CD8-positive, alpha-beta memory T cell (primary cell): ENCODE results near the gene C22orf31. TPM values are rescaled to one million over a fixed set of nuclear protein-coding genes. Genes with fewer than 3 reads are reported as not detected.

Source experiments
- CTCF ChIA-PET: fragments of 350-600 bp; sonication (Branson Sonifier 250); formaldehyde crosslinking; loops from one replicate; lab custom pipeline; 2021; ENCODE audit warnings: antibody characterized with exemption; lab: Charles Lee
- POLR2A ChIA-PET: fragments of 350-600 bp; sonication (Branson Sonifier 250); formaldehyde crosslinking; loops from one replicate; lab custom pipeline; 2021; ENCODE audit warnings: antibody characterized with exemption; lab: Charles Lee
- DNase-seq, 5 donors: peaks; one replicate each; pipeline versions ENCODE4 v3.0.0 to v3.0.0-alpha.2; 2020 to 2022; ENCODE audit warnings: mixed read lengths in 1 of 5
- H3K27ac ChIP-seq: one replicate; pipeline ENCODE4 v1.7.0; 2013; ENCODE audit warnings: low read depth, mild to moderate bottlenecking, low read length, moderate library complexity
- H3K27me3 ChIP-seq: 2 replicates; pipeline ENCODE4 v1.7.0; 2013; ENCODE audit warnings: low read length, mild to moderate bottlenecking; ENCODE audit not compliant: insufficient read depth, poor library complexity, severe bottlenecking
- H3K36me3 ChIP-seq: 2 replicates; pipeline ENCODE4 v1.7.0; 2013; ENCODE audit warnings: mild to moderate bottlenecking, low read length, moderate library complexity; ENCODE audit not compliant: insufficient read depth
- H3K4me1 ChIP-seq: 2 replicates; pipeline ENCODE4 v1.7.0; 2013; ENCODE audit warnings: mild to moderate bottlenecking, low read length, moderate library complexity; ENCODE audit not compliant: insufficient read depth
- H3K4me3 ChIP-seq: 2 replicates; pipeline ENCODE4 v1.7.0; 2013; ENCODE audit warnings: mild to moderate bottlenecking, low read length
- H3K9me3 ChIP-seq: 2 replicates; pipeline ENCODE4 v1.7.0; 2013; ENCODE audit warnings: mild to moderate bottlenecking, low read length
- H3K27ac Mint-ChIP-seq, 8 donors: one replicate each; pipeline ENCODE4 v1.8.0; 2020 to 2021; ENCODE audit warnings: mixed read lengths in 8 of 8, mild to moderate bottlenecking in 6 of 8, inconsistent platforms in 3 of 8, moderate library complexity in 3 of 8
- H3K27me3 Mint-ChIP-seq, 2 donors: one replicate each; pipeline ENCODE4 v1.8.0; 2020 to 2021; ENCODE audit warnings: mixed read lengths in 2 of 2, mild to moderate bottlenecking in 1 of 2, moderate library complexity in 1 of 2
- H3K36me3 Mint-ChIP-seq, 3 donors: one replicate each; pipeline ENCODE4 v1.8.0; 2020 to 2021; ENCODE audit warnings: mixed read lengths in 3 of 3, inconsistent platforms in 1 of 3, mild to moderate bottlenecking in 1 of 3
- H3K4me1 Mint-ChIP-seq, 3 donors: one replicate each; pipeline ENCODE4 v1.8.0; 2020 to 2021; ENCODE audit warnings: mixed read lengths in 3 of 3, inconsistent platforms in 1 of 3, mild to moderate bottlenecking in 1 of 3
- H3K4me3 Mint-ChIP-seq, 7 donors: one replicate each; pipeline ENCODE4 v1.8.0; 2020 to 2021; ENCODE audit warnings: mixed read lengths in 7 of 7, mild to moderate bottlenecking in 6 of 7, moderate library complexity in 4 of 7, inconsistent platforms in 2 of 7
- H3K9me3 Mint-ChIP-seq, 5 donors: one replicate each; pipeline ENCODE4 v1.8.0; 2020 to 2022; ENCODE audit warnings: mixed read lengths in 5 of 5, mild to moderate bottlenecking in 3 of 5, moderate library complexity in 2 of 5, inconsistent platforms in 1 of 5
- polyA plus RNA-seq: library from polyadenylated mRNA; unstranded; fragments of 300-500 nt; fragmentation: Illumina TruSeq; gene quantifications from one replicate; pipeline ENCODE4 v1.2.3, GENCODE V29; 2021
- total RNA-seq, 2 experiments: library from RNA; stranded (reverse); gene quantifications; one replicate each; pipeline ENCODE4 v1.2.3, GENCODE V29; 2021

C22orf31 gene
- total and polyA plus RNA-seq, 3 experiments from 2014 or later: not detected

- peaks cover 0 to 2% (median 0%) of the 10 kb centered on the region in 5 donors for H3K9me3 Mint-ChIP-seq
- peaks cover 0 to 11% (median 8%) of the 10 kb centered on the region in 3 donors for H3K4me1 Mint-ChIP-seq
- peaks cover 5 to 27% of the 10 kb centered on the region in 2 donors for H3K27me3 Mint-ChIP-seq
- H3K36me3 ChIP-seq: no peaks in the 10 kb centered on the region
- H3K4me1 ChIP-seq: peaks cover 6% of the 10 kb centered on the region
- ChIA-PET POLR2A (no interaction called here), CTCF (no interaction called here)
- no peaks in the 10 kb centered on the region for H3K9me3 ChIP-seq
- H3K36me3 Mint-ChIP-seq: peaks cover 0 to 3% (median 0%) of the 10 kb centered on the region in 3 donors
- no peaks in the 10 kb centered on the region for H3K27me3 ChIP-seq
- no peak overlapping the region for H3K4me3 Mint-ChIP-seq
- H3K4me3 ChIP-seq: no peak overlapping the region
- no peak overlapping the region for H3K27ac ChIP-seq
- no peak for DNase-seq
- H3K27ac Mint-ChIP-seq: no peak overlapping the region
Measured at GRCh38 chr22:29012952-29013351, 48.7 kb downstream of the C22orf31 start.

- POLR2A ChIA-PET: no interaction called here
- Mint-ChIP-seq H3K9me3 (no peaks in the 10 kb centered on the region), H3K4me1 (peaks cover 0 to 11% (median 8%) of the 10 kb centered on the region in 3 donors), H3K4me3 (no peak overlapping the region), H3K27me3 (peaks cover 5 to 29% of the 10 kb centered on the region in 2 donors), H3K27ac (no peak overlapping the region), H3K36me3 (peaks cover 0 to 3% (median 0%) of the 10 kb centered on the region in 3 donors)
- CTCF ChIA-PET: no interaction called here
- H3K9me3 ChIP-seq: no peaks in the 10 kb centered on the region
- no peak for DNase-seq
- H3K27me3 ChIP-seq: no peaks in the 10 kb centered on the region
- no peak overlapping the region for H3K27ac ChIP-seq
- no peak overlapping the region for H3K4me3 ChIP-seq
- H3K36me3 ChIP-seq: no peaks in the 10 kb centered on the region
- H3K4me1 ChIP-seq: peaks cover 6% of the 10 kb centered on the region
Measured at GRCh38 chr22:29012101-29012433, 49.6 kb downstream of the C22orf31 start.

- peaks cover 6 to 35% of the 10 kb centered on the region in 2 donors for H3K27me3 Mint-ChIP-seq
Measured at GRCh38 chr22:29011240-29012100, 50.2 kb downstream of the C22orf31 start.

GRCh38 chr22:29009148-29009547 is 52.5 kb downstream of the C22orf31 start:
- H3K9me3 Mint-ChIP-seq: no peaks in the 10 kb centered on the region
- no peak overlapping the region for H3K4me3 ChIP-seq
- H3K4me1 ChIP-seq: no peaks in the 10 kb centered on the region
- ChIA-PET POLR2A (no interaction called here), CTCF (no interaction called here)
- peaks cover 0 to 3% (median 0%) of the 10 kb centered on the region in 3 donors for H3K36me3 Mint-ChIP-seq
- peaks cover 12 to 46% of the 10 kb centered on the region in 2 donors for H3K27me3 Mint-ChIP-seq
- no peak for DNase-seq
- no peak overlapping the region for H3K27ac ChIP-seq
- no peak overlapping the region for H3K27ac Mint-ChIP-seq
- H3K36me3 ChIP-seq: no peaks in the 10 kb centered on the region
- H3K9me3 ChIP-seq: no peaks in the 10 kb centered on the region
- no peaks in the 10 kb centered on the region for H3K4me1 Mint-ChIP-seq
- H3K27me3 ChIP-seq: no peaks in the 10 kb centered on the region
- H3K4me3 Mint-ChIP-seq: no peak overlapping the region

More at GRCh38 chr22:29011240-29012100, 50.2 kb downstream of the C22orf31 start:
- CTCF ChIA-PET: no interaction called here
- no peaks in the 10 kb centered on the region for H3K27me3 ChIP-seq
- H3K4me3 ChIP-seq: no peak overlapping the region
- no peaks in the 10 kb centered on the region for H3K36me3 ChIP-seq
- no peak for DNase-seq
- Mint-ChIP-seq H3K4me1 (peaks cover 0 to 6% (median 6%) of the 10 kb centered on the region in 3 donors), H3K36me3 (peaks cover 0 to 3% (median 0%) of the 10 kb centered on the region in 3 donors), H3K27ac (no peak overlapping the region), H3K9me3 (no peaks in the 10 kb centered on the region), H3K4me3 (no peak overlapping the region)
- POLR2A ChIA-PET: no interaction called here
- H3K9me3 ChIP-seq: no peaks in the 10 kb centered on the region
- peaks cover 6% of the 10 kb centered on the region for H3K4me1 ChIP-seq
- H3K27ac ChIP-seq: no peak overlapping the region

Other genes with a start within 250 kb of the C22orf31 start
- 1 to 10 TPM; 1.0 to 1.2 TPM for gene ZNRF3, start 178.3 kb downstream of the C22orf31 start, total RNA-seq
- gene ZNRF3, start 178.3 kb downstream of the C22orf31 start, polyA plus RNA-seq: 0.35 TPM
- gene KREMEN1, start 11.2 kb upstream of the C22orf31 start, total RNA-seq: under 1 TPM; 0.16 to 0.28 TPM
- not detected for gene KREMEN1, start 11.2 kb upstream of the C22orf31 start, polyA plus RNA-seq
- not detected for gene EMID1, start 144.1 kb upstream of the C22orf31 start, total RNA-seq
- 0.31 TPM for gene EMID1, start 144.1 kb upstream of the C22orf31 start, polyA plus RNA-seq
- gene RHBDD3, start 206.2 kb upstream of the C22orf31 start, total RNA-seq: 10 to 100 TPM; 37.9 to 41.0 TPM
- gene RHBDD3, start 206.2 kb upstream of the C22orf31 start, polyA plus RNA-seq: 10.4 TPM
- gene EWSR1, start 206.4 kb upstream of the C22orf31 start, total RNA-seq: 100 to 1,000 TPM; 312 to 327 TPM
- gene EWSR1, start 206.4 kb upstream of the C22orf31 start, polyA plus RNA-seq: 219 TPM
- gene GAS2L1, start 244.8 kb upstream of the C22orf31 start, total RNA-seq: under 1 TPM; 0.61 to 0.71 TPM
- gene GAS2L1, start 244.8 kb upstream of the C22orf31 start, polyA plus RNA-seq: 0.58 TPM